GM10266 (cell line): ENCODE measurements around the gene GPATCH8.
A peak's percentile ranks its signal among the peaks of the same experiment; 100 is the strongest.
"Not testable (repeated sequence)": the region's sequence is repeated elsewhere in the genome, so short reads cannot be mapped to it uniquely, and the experiment has no call there.

Experiments used
- DNase-seq: peaks from one replicate; pipeline ENCODE4 v3.0.0; 2012; ENCODE audit errors: extremely low spot score
- CTCF ChIP-seq: IDR thresholded peaks from 2 replicates; pipeline ENCODE4 v1.5.1; 2012; ENCODE audit warnings: mild to moderate bottlenecking, low read depth; ENCODE audit not compliant: control insufficient read depth, insufficient read depth; ENCODE audit errors: missing control alignments

The GPATCH8 gene

GRCh38 chr17:44402564-44403172 is 100.5 kb downstream of the GPATCH8 start:
- TF ChIP-seq CTCF, result no peak
- DNase-seq, result peak; percentile 30

- TF ChIP-seq CTCF, result peak; percentile 55
- DNase-seq, result peak; percentile 32
Measured at GRCh38 chr17:44400226-44400847, 102.9 kb downstream of the GPATCH8 start.

- no peak for DNase-seq
- TF ChIP-seq CTCF, result no peak
Measured at GRCh38 chr17:44398692-44399691, 104.2 kb downstream of the GPATCH8 start.

- TF ChIP-seq CTCF, result no peak
- DNase-seq, result no peak
Measured at GRCh38 chr17:44397479-44398440, 105.4 kb downstream of the GPATCH8 start.

GRCh38 chr17:44396946-44397345 is 106.3 kb downstream of the GPATCH8 start:
- TF ChIP-seq CTCF, result no peak
- no peak for DNase-seq

GRCh38 chr17:44394833-44395232 is 108.4 kb downstream of the GPATCH8 start:
- DNase-seq, result no peak
- TF ChIP-seq CTCF, result no peak

- DNase-seq, result not testable (repeated sequence)
Measured at GRCh38 chr17:44394112-44394511, 109.1 kb downstream of the GPATCH8 start.
